GM18868 (cell line): ENCODE data around the gene ATXN7.

ENCODE experiments used
- ATAC-seq: cut with Tn5 transposase; IDR thresholded peaks from one replicate; pipeline ENCODE4 v1.9.1; 2021; ENCODE audit warnings: mild to moderate bottlenecking, moderate library complexity; ENCODE audit not compliant: unreplicated experiment

Gene ATXN7

DNA sequence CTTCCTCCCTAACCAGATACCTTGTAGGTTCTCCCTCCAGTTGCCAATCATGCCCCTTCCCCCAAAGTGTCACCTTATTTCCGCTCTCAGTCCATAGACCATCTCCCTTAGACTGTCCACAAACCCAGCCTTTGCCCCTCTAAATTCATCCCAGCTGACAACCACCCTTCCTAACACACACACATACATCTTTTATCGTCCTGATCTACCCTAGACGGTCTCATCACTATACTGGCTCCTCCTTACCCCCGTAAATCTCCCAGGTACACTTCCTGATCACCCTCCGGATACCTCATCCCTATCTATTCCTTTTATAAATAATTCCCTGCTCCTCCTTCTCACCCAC lies 890 bp upstream of the ATXN7 start:
- no peak for ATAC-seq

DNA sequence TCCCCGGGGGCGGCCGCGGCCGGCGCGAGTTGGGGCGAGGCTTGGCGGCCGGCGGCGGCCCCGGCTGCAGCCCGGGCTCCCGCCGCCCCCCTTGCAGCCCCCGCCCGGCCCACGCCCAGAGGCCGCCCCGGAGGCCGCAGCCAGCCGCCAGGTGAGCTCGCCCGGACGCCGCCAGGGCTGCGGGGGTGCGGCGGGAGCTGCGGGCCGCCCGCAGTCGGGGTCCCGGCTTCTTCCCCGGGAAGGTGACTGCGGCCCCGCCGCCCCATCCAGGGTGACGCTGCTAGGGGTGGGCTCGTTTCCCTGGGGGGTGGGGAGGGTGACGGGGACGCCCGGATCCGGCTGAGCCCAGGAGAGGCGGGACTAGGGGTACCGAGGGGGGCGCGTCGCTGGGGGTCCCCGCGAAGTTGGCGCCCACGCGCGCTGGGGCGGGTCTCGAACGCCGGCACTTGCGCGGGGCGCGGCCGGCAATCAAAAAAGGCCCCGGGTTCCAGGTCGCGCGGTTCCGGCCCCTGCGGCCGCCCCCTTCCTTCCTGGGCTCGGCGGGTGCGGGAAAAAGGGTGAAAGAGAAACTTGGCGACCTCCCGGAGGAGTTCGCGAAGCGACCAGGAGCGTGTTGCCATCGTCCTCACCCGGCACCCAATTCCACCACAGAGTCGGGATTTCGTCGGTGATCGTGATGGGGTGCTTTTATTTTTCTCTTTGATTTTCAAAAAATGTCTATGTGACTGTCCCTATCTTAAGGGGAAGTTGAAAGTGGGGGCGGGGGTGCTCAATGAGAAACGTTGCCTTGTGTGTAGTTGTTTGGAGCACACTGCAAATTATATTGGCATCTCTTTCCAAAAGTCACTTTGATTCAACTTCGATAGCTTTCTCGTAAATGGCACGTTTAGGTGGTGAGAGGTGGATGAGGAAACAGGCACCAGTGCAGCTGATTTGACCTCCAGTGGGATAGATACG lies 619 bp downstream of the ATXN7 start:
- ATAC-seq: peak; percentile 48

DNA sequence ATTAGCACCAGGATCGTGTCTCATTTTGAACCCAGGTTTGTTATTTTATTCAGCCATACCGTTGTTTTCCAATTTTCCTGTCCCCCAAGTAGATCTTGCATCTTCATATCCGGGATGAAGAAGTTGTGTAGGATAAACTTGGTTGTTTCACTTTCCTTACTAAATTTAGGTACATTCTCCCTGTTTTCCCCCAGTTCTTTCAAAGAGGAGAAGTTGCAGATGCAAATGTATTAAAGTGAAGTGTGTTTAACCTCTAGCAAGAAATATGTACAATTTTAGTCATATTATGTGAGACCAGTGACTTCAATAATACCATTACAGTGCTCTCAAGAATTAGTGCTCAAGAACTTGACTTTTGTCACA lies 1.3 kb downstream of the ATXN7 start:
- ATAC-seq: no peak

DNA sequence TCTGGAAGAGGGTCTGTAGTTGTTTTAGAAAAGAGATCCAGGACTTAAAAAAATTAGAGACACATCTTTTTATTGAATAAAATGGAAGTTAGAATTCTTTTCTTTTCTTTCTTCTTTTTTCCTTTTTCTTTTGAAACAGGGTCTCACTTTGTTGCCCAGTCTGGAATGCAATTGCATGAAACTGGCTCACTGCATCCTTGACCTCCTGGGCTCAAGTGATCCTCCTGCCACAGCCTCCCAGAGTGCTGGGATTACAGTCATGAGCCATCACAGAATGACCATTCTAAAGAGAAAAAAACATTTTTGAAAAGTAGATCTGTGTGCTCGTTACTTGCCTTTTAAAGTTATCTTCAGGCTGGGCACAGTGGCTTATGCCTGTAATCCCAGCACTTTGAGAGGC lies 3.6 kb downstream of the ATXN7 start:
- no peak for ATAC-seq

DNA sequence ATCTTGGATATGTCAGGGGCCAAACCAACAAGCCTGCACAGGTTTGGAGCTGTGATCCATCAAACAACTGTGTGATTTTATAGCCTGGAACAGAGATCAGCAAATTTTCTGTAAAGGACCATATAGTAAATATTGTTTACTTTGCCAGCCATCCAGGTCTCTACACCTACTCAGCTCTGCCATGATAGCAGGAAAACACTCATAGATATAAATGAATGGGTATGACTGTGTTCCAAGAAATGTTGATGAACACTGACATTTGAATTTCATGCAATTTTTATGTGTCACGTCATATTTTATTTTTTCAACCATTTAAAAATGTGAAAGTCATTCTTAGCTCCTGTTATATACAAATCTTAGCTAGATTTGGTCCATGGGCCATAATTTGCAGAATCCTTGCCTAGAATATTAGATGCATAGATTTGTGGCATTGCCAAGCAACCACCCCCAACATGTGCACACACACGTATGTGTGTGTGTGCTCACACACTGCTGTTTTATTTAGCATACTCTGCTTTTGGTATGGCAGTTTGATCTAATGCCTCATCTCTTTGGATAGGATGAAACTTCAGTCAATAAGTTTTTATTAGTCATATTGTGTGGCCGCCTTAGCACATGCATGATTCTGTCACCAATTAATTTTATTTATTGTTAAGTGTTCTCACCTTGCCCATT lies 6.4 kb downstream of the ATXN7 start:
- ATAC-seq: no peak

DNA sequence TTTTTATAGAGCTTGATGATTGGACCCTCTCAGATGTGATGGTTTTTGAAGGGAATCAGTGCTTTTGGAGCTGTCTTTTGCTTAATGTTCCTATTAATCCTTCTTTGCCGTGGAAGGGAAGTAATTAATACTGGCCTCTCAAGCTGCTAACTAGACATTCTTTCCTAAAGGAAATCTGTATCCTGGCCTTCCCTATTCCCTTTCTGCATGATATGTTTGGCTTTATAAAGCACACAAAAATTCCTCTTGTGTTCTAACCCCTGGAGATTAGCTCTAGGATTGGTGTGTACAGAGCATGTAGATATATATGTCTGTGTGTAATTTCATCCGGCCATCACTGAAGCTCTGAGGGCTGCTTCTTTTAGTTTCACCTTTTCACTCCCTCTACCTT lies 6.9 kb downstream of the ATXN7 start:
- ATAC-seq: no peak

DNA sequence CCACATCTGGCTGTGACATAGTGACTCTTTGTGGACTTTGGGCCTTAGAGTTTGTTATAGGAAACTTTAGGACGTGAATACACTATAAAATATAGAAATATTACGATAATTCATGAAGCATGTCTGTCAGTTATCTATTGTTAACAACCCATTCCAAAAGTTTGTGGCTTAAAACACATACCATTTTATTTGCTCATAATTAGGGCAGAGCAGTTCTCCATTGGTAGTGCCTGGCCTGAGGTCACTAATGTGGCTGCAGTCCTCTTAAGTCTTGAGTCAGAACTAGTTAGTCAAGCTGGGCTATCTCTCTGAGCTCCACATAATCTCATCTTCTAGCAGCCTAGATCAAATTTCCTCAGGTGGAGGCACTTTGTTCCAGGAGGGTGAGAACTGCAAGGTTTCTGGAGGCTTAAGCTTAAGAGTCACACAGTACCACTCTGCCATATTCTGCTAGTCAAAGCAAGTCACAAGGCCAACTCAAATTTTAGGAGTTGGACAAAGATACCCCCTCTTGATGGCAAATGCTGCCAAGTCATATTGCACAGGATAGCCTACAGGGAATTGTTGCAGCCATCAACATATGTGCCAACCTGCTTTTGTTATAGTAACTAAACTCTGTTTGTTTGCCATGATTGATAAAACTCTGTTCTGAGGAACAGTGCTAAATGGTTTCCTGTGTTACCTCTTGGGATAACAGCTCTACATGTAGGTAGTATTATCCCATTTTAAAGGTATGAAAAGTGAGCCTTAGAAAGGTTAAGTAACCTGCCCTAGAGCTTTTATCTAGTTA lies 8.7 kb downstream of the ATXN7 start:
- no peak for ATAC-seq

DNA sequence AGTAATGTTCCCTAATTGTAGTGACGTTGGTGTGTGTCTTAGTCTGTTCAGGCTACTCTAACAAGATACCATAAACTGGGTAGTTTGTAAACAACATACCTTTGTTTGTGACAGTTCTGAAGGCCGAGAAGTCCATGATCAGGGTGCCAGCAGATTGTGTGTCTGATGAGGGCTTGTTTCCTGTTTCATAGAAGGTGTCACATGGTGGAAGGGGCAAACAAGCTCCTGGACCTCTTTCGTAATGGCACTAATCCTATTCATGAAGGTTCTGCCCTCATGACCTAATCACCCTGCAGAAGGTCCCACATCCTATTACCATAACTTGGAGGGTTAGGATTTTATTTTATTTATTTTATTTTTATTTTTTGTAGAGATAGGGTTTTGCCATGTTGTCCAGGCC lies 11.1 kb downstream of the ATXN7 start:
- ATAC-seq: no peak

DNA sequence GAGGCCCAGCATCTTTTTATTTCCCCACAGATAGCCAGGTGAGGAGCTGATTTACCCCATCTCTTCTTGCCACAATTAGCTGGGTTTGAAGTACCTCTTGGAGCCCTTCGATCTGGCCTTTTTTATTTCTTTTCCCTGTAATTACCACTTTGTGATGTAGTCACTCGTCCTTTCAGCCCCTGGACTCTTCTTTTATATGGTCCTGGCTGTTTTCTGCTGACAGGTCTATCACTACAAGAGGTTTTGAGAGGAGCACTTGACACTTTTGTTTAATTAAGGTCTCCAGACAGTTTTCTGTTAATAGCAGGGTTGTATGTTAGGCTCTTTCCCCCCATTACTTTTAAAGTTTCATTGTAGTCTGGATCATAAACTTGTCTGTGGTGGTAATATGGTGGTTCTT lies 11.8 kb downstream of the ATXN7 start:
- ATAC-seq: no peak

DNA sequence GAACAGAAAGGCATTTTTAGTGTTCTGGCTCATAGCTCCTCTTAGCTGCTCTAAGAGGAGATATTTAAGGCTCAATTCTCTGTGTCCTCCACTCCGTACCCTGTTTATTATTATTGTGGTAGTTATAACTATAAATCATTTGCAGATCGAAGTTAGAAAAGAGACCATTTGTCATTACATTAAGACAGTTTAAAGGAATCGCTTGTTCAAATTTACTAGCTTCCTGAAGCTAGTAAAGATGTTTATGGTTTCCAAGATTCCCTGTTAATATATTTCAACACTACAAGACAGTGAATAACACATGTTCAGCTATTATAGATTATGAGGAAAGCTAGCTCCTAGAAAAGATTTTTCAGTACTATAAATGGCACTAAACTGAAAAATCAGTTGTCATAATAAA lies 12.6 kb downstream of the ATXN7 start:
- ATAC-seq: no peak

DNA sequence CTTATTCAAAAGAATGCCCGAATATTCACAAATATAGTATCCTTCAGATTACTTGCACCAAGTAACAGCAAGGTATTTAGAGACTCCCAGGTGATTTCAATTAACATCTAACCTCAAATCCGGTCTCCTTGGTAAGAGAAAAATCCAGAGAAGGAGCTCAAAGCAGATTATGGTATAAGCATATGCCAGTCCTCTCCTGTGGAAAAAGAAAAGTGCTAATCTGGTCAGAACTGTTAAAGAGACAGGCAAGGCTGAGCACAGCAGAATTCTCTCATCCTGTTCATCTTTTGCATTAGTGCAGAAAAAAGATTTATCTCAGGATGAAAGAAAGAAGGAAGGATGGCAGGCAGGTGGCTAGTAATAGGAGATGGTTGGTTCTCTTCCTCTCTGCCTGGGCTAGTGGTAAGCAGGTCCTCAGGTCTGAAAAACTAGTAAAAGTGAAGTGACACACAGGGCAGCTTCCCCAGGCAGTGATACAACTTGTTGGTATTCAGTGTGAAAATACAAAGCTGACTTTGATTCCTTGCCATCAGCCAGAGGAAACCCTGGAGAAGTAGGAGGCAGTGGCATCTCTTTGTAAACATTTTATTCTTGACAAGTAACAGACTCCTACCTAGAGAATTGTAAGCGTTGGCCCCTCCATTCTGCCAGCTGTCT lies 14.2 kb downstream of the ATXN7 start:
- ATAC-seq: no peak

DNA sequence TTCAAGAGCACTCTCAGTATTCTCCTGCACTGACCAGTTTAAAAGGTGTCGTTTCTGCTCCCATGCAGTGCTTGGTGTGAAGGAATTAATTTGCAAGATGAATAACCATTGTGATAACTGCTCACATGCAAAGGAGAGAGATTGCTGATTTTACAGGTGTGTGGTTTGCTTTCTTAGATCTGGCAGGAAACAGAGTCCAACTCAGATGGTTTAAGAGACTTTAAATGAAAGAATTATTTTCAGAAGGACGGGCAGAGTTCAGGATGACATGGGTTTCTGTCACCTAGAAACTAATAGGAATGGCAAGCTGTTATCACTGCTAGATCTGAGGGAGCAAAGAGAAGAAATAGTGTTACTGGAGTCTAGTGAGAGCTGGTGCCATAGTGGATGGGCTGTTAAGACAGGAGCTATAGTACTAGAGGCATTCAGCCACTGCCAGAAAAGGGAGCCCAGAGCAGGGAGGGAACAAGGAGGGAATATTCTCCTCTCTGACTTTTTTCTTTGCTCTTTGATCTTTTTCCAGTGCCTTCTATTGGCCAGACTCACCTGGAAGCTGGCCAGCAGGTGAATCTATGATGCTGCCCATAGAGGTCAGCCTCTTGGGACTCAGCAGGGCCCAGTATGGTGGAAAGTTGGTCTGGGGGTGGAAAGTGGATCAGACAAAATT lies 14.9 kb downstream of the ATXN7 start:
- ATAC-seq: no peak

DNA sequence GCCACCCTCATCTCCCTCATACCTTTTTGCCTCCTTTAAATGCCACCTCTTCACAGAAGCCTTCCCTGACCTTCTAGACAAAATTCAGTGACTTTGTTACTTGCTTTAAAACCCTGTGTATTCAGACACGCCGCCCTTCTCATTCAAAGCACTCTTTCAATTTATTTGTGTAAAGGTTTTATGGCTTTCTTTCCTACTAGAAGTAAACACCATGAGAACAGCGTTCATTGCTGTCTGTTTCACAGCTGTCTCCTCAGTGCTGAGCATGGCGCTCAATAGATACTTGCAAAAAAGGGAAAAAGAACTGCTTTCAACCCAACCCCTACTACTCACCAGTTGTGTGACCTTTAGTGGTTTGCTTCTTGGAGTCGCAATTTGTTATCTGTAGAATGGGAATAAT lies 17.0 kb downstream of the ATXN7 start:
- ATAC-seq: no peak

DNA sequence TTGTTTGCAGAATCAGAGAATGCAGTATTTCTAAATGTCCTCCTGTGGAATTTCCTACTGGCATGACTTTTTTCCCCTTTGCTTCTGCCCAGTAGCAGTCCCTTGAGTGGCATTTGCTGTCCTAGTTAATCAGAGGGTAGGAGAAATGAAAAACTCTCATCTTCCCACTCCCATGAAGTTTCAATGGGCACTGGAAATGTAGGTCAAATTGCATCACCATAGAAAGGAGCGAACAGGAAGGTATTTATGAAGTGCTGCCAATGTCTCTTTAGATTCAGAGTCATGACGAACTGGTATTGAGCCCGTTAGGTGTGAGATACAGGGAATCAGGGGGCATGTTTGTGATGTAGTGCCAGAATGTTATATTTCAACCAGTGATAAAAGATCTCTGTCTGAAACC lies 23.2 kb downstream of the ATXN7 start:
- no peak for ATAC-seq

DNA sequence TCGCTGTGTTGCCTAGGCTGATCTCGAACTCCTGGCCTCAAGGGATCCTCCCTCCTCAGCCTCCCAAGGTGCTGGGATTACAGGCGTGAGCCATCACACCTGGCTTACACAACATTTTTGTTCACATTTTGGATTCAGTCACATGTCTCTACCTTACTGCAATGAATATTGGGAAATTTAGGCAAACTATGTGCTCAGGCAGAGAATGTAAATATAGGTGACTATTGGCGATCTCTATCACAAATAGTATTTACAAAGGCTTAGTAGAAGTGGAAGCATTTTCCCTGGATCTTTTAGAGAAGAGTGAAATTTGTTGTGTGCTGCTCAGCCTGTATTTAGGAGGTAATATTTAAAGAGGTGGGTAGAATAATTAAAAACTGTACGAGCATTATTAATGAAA lies 27.9 kb downstream of the ATXN7 start:
- ATAC-seq: no peak

DNA sequence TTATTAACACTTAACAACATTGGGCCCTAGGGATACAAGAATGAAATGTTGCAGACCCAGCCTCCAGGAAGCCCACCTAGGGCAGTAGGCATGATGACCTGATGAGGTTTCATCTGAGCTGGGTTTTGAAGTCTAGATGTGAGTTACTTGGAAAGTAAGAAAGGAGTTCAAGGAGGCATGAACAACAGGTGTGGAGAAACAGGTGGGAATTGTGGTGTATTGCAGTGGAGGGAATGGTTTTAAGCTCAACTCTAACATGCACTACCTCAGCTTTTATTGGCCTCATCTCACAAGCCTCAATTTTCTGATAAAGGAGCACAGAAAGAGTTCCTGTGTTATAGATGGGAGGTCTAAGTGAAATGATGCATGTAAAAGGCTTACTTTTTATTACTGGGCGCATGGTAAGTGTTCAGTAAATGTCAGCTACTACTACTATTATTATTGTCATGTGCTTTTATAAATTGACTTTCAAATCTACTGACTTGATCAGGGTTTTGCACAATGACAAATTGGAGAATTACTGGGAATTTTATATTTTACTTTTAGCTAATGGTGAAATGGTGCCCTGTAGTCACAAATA lies 29.2 kb downstream of the ATXN7 start:
- ATAC-seq: no peak

DNA sequence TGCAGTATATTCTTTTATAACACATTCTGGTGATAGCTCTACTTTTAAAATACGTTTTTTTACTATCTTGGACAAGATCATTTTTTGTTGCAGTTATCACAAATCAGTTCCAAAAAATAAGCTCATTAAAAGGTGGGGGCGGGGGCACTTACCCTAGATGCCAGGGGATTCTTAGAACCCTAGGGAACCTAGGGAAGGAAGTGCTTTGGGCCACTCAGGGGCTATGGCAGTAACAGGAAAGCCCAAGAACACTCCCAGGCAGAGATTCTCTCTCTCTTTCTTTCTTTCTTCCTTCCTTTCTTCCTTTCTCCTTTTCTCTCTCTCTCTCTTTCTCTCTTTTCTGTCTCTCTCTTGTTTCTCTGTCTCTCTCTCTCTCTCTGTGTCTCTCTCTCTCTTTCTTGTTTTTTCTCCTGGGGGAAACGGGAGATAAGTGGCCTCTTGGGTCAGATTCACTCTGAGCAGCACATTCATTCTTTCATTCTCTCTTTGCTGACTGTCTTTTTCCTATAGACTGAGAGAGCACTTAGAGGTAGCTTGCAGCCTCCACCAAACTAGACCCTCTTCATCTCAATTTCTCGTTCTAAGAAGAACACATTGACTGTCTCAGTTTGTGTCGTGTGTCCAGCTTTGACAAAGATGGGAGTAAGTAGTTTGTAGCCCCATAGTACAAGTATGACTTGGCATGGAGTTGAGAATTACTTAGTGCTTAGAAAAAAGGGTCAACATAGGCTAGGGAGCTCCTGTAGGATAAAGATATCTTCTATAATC lies 31.9 kb downstream of the ATXN7 start:
- no peak for ATAC-seq

DNA sequence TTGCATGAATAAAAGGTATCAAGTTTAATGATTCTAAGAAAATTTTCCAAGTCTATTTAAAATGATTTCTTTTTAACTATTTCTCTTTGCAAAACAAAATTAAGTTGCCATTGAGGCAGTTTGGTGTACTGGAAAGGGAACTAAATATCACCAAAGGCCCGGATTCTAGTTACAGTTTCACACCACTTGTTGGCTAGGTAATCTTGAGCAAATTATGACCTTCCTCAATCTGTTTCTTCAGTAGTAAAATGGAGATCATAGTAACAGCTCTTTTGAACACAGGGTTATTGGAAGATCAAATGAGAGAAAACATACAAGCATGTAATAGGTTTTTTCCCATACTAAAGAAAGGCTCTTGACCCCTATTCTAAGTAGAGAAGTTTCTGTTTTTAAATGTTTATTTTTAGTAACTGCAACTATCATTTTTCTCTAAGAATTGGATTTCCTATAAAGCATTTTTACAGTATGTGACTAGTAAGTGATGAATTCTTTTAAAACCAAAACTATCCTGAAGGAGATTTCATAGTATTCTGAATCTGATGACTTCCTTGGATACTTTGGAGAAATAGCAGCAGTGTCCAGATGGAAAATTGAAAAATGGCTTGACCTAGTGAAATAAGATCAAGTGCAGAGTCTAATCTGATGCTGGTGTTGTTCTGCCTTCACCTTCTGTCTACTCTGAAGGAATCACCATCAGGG lies 32.8 kb downstream of the ATXN7 start:
- peak; percentile 88 for ATAC-seq

DNA sequence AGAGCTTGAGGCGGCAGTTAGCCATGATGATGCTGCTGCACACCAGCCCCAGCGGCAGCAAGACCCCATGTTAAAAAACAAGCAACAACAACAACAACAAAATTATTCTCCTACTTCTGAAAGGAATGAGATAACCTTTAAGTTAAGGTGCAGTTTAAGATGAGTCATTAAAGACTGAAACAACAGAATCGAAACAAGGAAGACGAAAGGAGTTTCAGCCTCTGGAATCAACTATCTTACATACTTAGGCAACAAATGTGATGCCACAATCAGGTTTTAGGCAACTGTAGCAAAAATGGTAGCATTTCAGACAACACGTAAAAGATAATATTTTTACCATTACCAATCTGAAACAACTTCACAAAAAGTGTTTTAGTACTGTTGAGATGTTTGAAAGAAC lies 36.3 kb downstream of the ATXN7 start:
- no peak for ATAC-seq
